Ascending aorta (tissue), 2 donors: ENCODE results near the gene AMIGO2. TPM values are rescaled to one million over a fixed set of nuclear protein-coding genes. Genes with fewer than 3 reads are reported as not detected.

Experiments used
- DNase-seq, 2 donors: peaks; one replicate each; pipeline ENCODE4 v3.0.0-alpha.2; 2019; ENCODE audit warnings: low spot score in 2 of 2
- H3K27ac ChIP-seq, 2 donors: fragments of 200-600 bp; sonication (generic); one replicate each; pipeline ENCODE4 v1.5.1; 2016 to 2017; ENCODE audit warnings: mild to moderate bottlenecking in 1 of 2
- H3K27me3 ChIP-seq: fragments of 200-600 bp; sonication (generic); one replicate; pipeline ENCODE4 v1.5.1; 2017
- H3K36me3 ChIP-seq, 2 donors: fragments of 200-600 bp; sonication (generic); one replicate each; pipeline ENCODE4 v1.5.1; 2016
- H3K4me1 ChIP-seq, 2 donors: fragments of 200-600 bp; sonication (generic); one replicate each; pipeline ENCODE4 v1.5.1; 2016 to 2017; ENCODE audit warnings: mild to moderate bottlenecking in 1 of 2
- H3K4me3 ChIP-seq, 2 donors: fragments of 200-600 bp; sonication (generic); one replicate each; pipeline ENCODE4 v1.5.1; 2016 to 2017; ENCODE audit warnings: mild to moderate bottlenecking in 1 of 2
- H3K9me3 ChIP-seq, 2 donors: fragments of 200-600 bp; sonication (generic); one replicate each; pipeline ENCODE4 v1.5.1; 2016
- intact Hi-C: fragments of 100-400 bp; cut with DNase I; formaldehyde crosslinking; loops from one replicate; pipeline ENCODE4 v1.15.1; 2023
- total RNA-seq: library from RNA; depleted of rRNA; stranded (reverse); fragments of >200 nt; gene quantifications from one replicate; pipeline ENCODE4 v1.1.0, GENCODE V29; 2016
- TF ChIP-seq, protein P1 (sequence below), 3 experiments: fragments of 200-600 bp in 2 of 3; fragments of 450-650 bp in 1 of 3; sonication (generic) in 2 of 3; IDR thresholded peaks; one replicate each; pipeline ENCODE4 v1.5.1; 2016 to 2019; ENCODE audit warnings: antibody characterized with exemption in 3 of 3, mild to moderate bottlenecking in 1 of 3, moderate library complexity in 1 of 3

Gene AMIGO2
- total RNA-seq, 1 donor from 2014 or later: 22.7 TPM

DNA sequence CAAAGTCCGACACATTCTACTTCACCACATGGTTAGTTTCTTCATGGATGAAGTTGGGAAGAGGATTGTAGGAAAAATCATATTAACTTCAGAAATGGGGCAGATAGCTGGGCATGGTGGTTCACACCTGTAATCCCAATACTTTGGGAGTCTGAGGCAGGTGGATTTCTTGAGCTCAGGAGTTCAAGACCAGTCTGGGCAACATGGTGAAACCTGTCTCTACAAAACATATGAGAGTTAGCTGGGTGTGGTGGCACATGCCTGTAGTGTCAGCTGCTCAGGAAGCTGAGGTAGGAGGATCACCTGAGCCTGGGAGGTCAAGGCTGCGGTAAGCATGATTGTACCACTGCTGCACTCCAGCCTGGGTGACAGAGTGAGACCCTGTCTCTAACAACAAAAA, 49.9 kb downstream of the AMIGO2 start:
- H3K4me3 ChIP-seq: no peak overlapping the region
- H3K27me3 ChIP-seq: no peaks in the 10 kb centered on the region
- intact Hi-C loops: loop anchor here (5.0 to 10.0 kb wide), 6 partner anchors 277 to 905 kb away; no protein-coding TSS in a partner anchor
- H3K36me3 ChIP-seq: no peaks in the 10 kb centered on the region
- H3K27ac ChIP-seq: no peak overlapping the region
- peaks cover 0 to 5% of the 10 kb centered on the region in 2 donors for H3K4me1 ChIP-seq
- H3K9me3 ChIP-seq: no peaks in the 10 kb centered on the region
- no peak for DNase-seq
- TF ChIP-seq, protein P1, sequence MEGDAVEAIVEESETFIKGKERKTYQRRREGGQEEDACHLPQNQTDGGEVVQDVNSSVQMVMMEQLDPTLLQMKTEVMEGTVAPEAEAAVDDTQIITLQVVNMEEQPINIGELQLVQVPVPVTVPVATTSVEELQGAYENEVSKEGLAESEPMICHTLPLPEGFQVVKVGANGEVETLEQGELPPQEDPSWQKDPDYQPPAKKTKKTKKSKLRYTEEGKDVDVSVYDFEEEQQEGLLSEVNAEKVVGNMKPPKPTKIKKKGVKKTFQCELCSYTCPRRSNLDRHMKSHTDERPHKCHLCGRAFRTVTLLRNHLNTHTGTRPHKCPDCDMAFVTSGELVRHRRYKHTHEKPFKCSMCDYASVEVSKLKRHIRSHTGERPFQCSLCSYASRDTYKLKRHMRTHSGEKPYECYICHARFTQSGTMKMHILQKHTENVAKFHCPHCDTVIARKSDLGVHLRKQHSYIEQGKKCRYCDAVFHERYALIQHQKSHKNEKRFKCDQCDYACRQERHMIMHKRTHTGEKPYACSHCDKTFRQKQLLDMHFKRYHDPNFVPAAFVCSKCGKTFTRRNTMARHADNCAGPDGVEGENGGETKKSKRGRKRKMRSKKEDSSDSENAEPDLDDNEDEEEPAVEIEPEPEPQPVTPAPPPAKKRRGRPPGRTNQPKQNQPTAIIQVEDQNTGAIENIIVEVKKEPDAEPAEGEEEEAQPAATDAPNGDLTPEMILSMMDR (IDR thresholded peaks at IDR 0.05): no peak

DNA sequence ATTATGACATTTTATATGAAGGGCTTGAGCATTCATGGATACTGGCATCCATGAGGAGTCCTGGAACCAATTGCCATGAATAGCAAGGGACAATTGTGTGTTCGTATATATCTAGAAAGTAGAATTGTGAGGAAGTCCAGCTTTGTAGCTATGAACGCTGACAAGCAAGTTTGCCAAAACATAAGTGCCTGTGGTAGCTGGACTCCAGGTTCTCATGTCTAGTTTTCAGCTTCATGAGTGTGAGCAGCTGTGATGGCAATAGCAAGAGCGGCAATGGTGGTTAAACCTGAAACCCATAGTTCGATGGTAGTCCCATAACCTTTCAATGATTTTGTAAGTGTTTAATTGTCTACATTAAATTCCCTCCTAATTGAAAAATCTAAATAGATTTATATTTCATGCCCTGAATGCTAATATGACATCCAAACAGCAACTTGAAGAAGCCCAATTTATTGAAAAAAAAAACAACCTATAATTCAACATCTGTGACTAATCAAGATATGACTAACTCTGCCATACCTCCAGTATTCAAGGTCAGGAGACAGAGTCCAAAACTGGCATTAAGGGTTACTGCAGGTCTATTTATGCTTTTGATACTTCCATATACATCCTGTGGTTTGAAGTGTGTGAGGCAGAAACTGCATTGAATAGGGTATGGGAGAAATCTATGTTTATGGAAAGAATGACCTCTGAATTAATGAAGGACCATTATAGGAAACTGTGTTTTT, 50.6 kb downstream of the AMIGO2 start:
- intact Hi-C loops: loop anchor here (10.0 kb wide), 1 partner anchor 904 kb away; no protein-coding TSS in a partner anchor
- Histone ChIP-seq H3K27me3 (no peaks in the 10 kb centered on the region), H3K36me3 (no peaks in the 10 kb centered on the region), H3K9me3 (no peaks in the 10 kb centered on the region), H3K4me3 (no peak overlapping the region), H3K4me1 (peaks cover 0 to 5% of the 10 kb centered on the region in 2 donors), H3K27ac (no peak overlapping the region)
- TF ChIP-seq, protein P1 (IDR thresholded peaks at IDR 0.05): no peak
- DNase-seq: no peak

DNA sequence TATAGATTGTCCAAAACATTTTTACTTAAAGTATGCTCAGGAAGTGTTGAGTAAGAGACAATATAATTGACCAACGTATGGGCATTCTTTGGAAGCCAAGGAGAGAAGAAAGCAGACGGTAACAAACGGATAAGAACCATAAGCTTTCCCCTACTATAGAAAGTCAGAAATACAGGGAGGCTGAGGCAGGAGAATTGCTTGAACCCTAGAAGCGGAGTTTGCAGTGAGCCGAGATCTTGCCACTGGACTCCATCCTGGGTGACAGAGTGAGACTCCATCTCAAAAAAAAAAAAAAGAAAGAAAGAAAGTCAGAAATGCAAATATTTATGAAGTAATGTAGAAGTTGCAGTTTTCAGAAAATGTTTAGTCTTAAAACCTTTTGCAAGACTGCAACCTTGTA, 51.6 kb downstream of the AMIGO2 start:
- Histone ChIP-seq H3K36me3 (no peaks in the 10 kb centered on the region), H3K4me3 (no peak overlapping the region), H3K9me3 (no peaks in the 10 kb centered on the region), H3K27me3 (no peaks in the 10 kb centered on the region), H3K27ac (no peak overlapping the region), H3K4me1 (no peaks in the 10 kb centered on the region)
- DNase-seq: no peak
- intact Hi-C loops: loop anchor here (10.0 kb wide), 1 partner anchor 903 kb away; no protein-coding TSS in a partner anchor
- TF ChIP-seq, protein P1 (IDR thresholded peaks at IDR 0.05): no peak

Other genes starting within 250 kb of the AMIGO2 start
- 1.5 TPM for gene PCED1B, start 338 bp downstream of the AMIGO2 start, total RNA-seq